ENCODE data around the gene EFNA5. TPM values are rescaled to one million over a fixed set of nuclear protein-coding genes. Genes with fewer than 3 reads are reported as not detected.

The EFNA5 gene
- total RNA-seq, 2 experiments from 2014 or later = not detected

DNA sequence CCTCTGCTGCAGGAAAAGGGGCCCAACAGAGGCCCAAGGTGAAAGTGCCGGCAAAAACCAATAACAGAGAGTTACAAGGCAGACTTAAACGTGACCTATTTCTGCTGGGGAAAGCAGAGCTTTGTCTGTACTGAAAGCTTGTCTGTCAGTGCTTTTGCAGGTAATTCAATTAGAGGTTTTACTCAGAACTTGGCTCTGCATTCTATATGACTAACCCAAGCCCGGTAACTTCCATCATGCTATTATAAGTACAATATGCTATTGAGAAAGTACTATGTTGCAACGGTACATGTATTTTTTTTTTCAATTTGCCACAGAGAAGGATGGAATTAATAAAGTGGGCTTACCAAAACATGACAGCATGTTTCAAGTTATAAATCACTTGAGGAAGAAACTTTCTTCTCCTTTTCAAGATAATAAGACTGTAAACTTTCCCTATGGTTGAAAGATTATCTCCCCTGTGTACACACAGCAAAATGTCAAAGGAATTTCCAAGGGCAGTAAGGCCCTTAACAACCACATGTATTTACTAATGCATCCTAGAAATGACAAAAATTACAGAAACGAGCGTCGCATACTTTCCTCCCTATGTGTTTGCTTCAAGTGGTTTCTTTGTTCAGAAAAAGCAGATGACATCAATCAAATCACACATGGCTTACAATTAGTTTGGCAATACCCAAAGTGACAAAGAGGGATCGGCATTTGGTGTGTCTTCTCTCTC is 282.4 kb downstream of the EFNA5 start:
- peaks cover 1% of the 10 kb centered on the region for H3K36me3 Mint-ChIP-seq
- POLR2A ChIA-PET = no interaction called here
- H3K27ac Mint-ChIP-seq = no peak overlapping the region
- no peaks in the 10 kb centered on the region for H3K9me3 Mint-ChIP-seq
- peaks cover 9% of the 10 kb centered on the region for H3K27me3 Mint-ChIP-seq
- H3K4me3 Mint-ChIP-seq = peak overlapping the region; percentile 32
- H3K4me1 Mint-ChIP-seq = peaks cover 18% of the 10 kb centered on the region
- DNase-seq = no peak
- peak; percentile 35 for ATAC-seq (ENCODE audit: low read depth)

DNA sequence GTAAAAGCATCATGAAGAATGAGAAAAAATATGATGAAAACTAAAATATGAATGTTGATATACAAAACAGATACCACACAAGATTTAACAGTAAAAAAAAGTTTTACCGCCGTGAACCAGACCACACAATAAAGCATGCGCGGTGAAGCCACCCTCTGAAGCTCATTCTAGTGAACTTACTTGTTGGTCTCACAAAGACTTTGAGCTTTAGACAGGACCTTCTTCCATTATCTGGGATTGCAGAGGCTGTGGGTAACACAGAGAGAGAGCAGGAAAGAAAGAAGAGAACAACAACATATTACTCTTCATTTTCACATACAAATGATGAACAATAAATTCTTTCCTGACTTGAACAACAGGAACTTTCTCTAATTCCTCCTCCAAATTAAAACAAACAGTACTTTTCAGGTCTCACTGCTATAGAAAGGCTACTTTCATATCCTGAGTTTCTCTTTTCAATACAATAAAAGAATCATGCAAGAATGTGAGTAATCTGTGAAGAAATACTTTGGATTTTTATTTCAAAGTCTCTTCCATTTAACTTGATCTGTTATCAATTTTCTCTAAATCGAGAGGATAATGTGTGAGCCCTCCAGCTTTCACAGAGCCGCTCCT is 283.1 kb downstream of the EFNA5 start:
- POLR2A ChIA-PET = no interaction called here
- Mint-ChIP-seq H3K27me3 (peaks cover 9% of the 10 kb centered on the region), H3K36me3 (peaks cover 1% of the 10 kb centered on the region), H3K27ac (no peak overlapping the region), H3K4me3 (no peak overlapping the region), H3K9me3 (no peaks in the 10 kb centered on the region), H3K4me1 (peaks cover 18% of the 10 kb centered on the region)
- DNase-seq = no peak
- ATAC-seq (ENCODE audit: low read depth) = no peak

DNA sequence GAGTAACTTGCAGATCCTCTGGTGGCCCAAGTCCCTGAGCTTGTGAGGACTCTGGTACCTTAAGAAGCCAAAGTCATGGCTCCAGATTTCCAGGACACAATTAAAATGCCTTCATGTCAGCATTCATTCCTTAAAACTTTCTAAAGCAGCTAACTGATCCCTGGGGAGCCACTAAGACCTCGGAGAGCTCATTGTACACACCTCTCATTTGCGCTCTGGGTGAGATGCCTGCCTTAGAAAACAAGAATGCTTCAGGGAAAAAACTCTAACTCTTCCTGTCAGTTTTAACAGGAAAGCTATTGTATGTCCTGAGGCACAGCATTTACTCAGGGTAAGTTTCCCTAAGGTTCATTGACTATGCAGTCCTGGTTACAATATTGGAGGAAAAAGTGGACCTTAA is 285.0 kb downstream of the EFNA5 start:
- DNase-seq (no peak), ATAC-seq (ENCODE audit: low read depth) (no peak)
- Mint-ChIP-seq H3K4me1 (peaks cover 18% of the 10 kb centered on the region), H3K36me3 (peaks cover 1% of the 10 kb centered on the region), H3K9me3 (no peaks in the 10 kb centered on the region), H3K27ac (no peak overlapping the region), H3K27me3 (peaks cover 9% of the 10 kb centered on the region), H3K4me3 (no peak overlapping the region)
- POLR2A ChIA-PET = no interaction called here

DNA sequence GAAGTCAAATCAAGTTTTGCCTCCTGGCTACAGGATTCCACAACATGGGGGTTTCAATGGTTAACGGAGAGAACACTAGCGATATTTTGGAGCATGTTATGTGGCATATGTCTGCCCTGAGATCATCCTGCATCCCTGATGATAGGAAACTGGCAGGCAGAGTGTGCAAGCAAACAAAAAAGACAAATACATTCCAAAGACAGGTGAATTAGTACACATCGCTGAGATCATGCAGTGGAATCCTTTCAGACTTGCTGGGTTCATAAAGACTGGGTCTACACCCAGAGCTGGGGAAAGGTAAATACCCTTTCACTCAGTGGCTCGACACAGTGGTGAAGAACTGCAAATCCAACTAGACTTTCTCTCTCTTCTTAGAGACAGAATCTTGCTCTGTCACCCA is 286.5 kb downstream of the EFNA5 start:
- DNase-seq (no peak), ATAC-seq (ENCODE audit: low read depth) (no peak)
- peaks cover 15% of the 10 kb centered on the region for H3K4me1 Mint-ChIP-seq
- no peak overlapping the region for H3K27ac Mint-ChIP-seq
- H3K9me3 Mint-ChIP-seq = no peaks in the 10 kb centered on the region
- H3K27me3 Mint-ChIP-seq = peaks cover 9% of the 10 kb centered on the region
- peaks cover 1% of the 10 kb centered on the region for H3K36me3 Mint-ChIP-seq
- POLR2A ChIA-PET = no interaction called here
- H3K4me3 Mint-ChIP-seq = no peak overlapping the region

DNA sequence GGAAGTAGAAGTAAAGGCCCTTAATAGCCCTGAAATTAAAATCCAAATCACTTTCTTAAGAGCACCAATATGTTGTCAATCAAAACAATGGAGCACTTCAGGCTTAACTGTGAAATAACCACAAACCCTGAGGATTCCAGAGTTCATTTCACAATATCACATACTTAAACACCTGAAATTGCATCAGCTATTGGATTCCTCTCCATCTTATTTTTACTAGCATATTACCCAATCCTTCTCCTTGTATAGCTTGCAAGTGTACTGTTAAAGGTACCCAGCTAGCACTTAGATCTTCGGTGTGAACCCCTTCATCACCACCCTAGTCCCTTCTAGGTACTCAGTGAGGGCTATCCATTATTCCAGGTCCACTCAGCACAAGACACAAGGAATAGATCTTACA is 287.3 kb downstream of the EFNA5 start:
- DNase-seq = no peak
- peaks cover 1% of the 10 kb centered on the region for H3K36me3 Mint-ChIP-seq
- POLR2A ChIA-PET = no interaction called here
- peaks cover 7% of the 10 kb centered on the region for H3K4me1 Mint-ChIP-seq
- ATAC-seq (ENCODE audit: low read depth) = no peak
- no peak overlapping the region for H3K27ac Mint-ChIP-seq
- peaks cover 9% of the 10 kb centered on the region for H3K27me3 Mint-ChIP-seq
- H3K9me3 Mint-ChIP-seq = no peaks in the 10 kb centered on the region
- no peak overlapping the region for H3K4me3 Mint-ChIP-seq

DNA sequence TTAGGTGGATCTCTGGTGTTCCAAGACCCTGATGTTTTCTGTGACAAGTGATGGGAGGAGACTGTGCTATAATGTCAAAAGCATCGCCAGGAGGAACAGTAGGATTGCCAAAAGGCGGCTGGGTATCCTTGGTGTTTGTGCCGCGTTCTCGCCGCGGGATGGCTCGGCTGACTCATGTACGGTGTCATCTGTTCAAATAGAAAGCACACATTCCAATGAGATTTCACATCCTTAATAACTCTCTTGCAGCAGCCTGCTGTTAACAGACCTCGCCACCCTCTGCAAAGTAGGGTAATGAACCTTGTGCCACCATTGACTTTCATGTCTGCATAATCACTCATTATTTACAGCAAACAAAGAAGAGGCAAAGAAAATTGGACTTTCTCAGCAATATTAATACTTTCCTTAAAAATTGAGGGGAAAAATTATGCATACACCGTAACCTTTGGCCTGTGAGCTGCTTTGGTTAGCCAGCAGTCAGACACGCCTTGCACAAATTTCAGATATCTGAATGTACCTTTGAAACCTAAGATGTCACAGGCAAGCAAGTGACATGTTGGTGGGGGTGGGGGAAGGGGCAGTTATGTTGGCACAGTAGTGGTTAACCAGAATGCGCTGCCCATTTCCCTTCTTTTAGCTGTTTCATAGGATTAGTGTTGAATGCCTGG is 289.4 kb downstream of the EFNA5 start:
- no peak overlapping the region for H3K27ac Mint-ChIP-seq
- POLR2A ChIA-PET = no interaction called here
- no peak for DNase-seq
- no peak overlapping the region for H3K4me3 Mint-ChIP-seq
- ATAC-seq (ENCODE audit: low read depth) = no peak
- no peaks in the 10 kb centered on the region for H3K36me3 Mint-ChIP-seq
- no peaks in the 10 kb centered on the region for H3K9me3 Mint-ChIP-seq
- peaks cover 9% of the 10 kb centered on the region for H3K27me3 Mint-ChIP-seq
- H3K4me1 Mint-ChIP-seq = no peaks in the 10 kb centered on the region

DNA sequence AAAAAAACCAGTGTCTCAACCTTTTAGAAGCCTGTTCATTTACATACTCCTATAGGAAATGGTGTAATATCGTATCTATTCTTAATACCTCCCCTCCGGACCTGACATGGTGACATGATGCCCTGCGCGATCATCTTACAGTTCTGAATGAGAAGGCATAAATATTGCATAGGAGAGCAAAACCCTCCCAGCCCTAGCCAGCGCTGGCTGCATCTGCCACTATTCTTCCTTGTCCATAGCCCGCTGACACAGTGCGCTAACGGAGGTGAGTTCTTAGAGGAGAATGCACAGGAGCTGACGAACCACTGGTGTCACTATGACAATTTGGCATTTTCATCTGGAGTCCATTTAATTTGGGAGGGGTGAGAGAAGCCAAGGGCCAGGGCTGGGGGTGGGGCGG is 290.1 kb downstream of the EFNA5 start:
- ATAC-seq (ENCODE audit: low read depth) = no peak
- no peaks in the 10 kb centered on the region for H3K4me1 Mint-ChIP-seq
- POLR2A ChIA-PET = no interaction called here
- no peaks in the 10 kb centered on the region for H3K9me3 Mint-ChIP-seq
- peaks cover 5% of the 10 kb centered on the region for H3K27me3 Mint-ChIP-seq
- no peak for DNase-seq
- H3K27ac Mint-ChIP-seq = no peak overlapping the region
- no peaks in the 10 kb centered on the region for H3K36me3 Mint-ChIP-seq
- no peak overlapping the region for H3K4me3 Mint-ChIP-seq

DNA sequence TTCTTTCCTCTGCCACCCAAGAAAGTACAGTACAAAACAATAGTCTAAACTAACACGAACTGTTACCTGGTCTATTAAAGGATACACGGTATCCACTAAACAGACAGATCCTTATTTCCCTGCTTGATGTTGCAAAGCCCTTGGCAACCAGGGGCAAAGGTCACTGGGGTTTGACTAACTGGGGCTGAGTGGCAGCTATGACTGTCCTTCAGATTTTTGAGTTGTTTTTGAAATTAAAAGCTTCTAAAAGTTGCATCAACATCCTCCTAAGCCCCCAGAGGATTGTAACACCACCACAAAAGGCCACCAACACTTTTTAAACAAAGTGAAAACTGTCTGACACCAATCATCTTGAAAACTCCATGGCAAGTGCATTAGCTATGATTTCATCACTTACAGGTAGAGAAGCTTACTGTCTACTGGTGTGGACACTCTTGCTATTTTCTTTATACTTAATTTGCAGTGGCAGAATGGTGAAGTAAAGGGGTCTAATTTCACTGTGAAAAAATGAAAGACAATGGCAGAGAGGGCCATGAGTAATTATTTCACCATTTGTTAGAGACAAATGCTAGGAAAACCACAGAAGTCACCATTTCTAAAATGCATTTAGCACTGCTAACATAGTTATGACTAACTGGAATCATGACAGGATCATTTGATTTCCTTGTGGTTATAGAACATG is 292.4 kb downstream of the EFNA5 start:
- H3K27ac Mint-ChIP-seq = no peak overlapping the region
- POLR2A ChIA-PET = no interaction called here
- H3K27me3 Mint-ChIP-seq = no peaks in the 10 kb centered on the region
- no peak overlapping the region for H3K4me3 Mint-ChIP-seq
- ATAC-seq (ENCODE audit: low read depth) (no peak), DNase-seq (no peak)
- no peaks in the 10 kb centered on the region for H3K36me3 Mint-ChIP-seq
- H3K4me1 Mint-ChIP-seq = no peaks in the 10 kb centered on the region
- H3K9me3 Mint-ChIP-seq = no peaks in the 10 kb centered on the region

DNA sequence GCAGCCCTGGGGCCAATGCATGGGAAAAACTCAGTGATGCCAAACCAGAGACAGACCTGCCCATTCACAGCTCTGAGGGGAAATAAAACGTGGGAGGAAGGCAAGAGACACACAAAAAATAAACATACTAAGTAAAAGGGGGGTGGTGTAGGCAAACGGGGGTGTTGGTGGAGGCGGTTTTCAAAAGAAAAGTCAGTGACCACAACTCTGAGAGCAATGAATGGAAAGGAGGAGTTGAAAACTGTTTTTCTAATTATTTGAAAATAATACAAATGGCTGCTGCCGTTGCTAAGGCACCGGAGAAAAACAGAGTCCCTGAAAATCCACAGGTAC is 293.5 kb downstream of the EFNA5 start:
- DNase-seq = no peak
- Mint-ChIP-seq H3K36me3 (no peaks in the 10 kb centered on the region), H3K27ac (no peak overlapping the region), H3K9me3 (no peaks in the 10 kb centered on the region), H3K27me3 (no peaks in the 10 kb centered on the region), H3K4me1 (no peaks in the 10 kb centered on the region), H3K4me3 (no peak overlapping the region)
- no peak for ATAC-seq (ENCODE audit: low read depth)
- POLR2A ChIA-PET = no interaction called here

DNA sequence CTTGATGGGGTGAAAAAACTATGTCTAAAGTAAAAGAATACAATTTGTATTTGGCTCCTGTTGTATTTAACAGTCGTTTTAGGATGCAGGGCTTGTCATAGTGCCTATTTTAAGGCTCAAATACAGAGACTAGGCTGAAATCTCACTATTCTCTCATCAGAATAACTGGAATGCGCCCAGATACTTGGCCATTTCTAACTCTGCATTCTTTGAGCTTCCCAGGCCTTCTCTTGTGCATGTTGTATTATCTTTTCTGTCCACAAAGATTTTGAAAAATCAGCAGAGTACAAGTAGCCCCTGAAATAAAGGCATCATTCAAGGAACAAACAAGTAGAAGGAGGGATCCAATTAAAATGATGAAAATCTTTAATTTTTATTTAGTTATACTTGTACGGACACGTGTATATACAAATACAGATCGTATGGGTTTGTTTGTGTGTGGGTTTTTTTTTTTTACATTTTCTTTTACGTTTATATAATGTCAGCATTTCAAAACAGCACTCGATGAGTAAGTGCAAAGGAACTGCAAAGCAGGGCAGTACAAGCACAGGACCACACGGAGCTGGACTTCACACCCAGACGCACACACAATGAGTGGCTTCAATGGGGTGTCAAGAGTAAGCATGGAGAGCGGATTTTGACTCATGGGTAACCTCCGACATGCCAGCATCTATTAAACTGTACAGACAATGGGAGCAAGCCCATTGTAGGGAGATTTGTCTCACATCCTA is 294.0 kb downstream of the EFNA5 start:
- H3K4me3 Mint-ChIP-seq = no peak overlapping the region
- H3K4me1 Mint-ChIP-seq = no peaks in the 10 kb centered on the region
- ATAC-seq (ENCODE audit: low read depth) = no peak
- H3K9me3 Mint-ChIP-seq = no peaks in the 10 kb centered on the region
- H3K27ac Mint-ChIP-seq = no peak overlapping the region
- POLR2A ChIA-PET = no interaction called here
- H3K36me3 Mint-ChIP-seq = no peaks in the 10 kb centered on the region
- H3K27me3 Mint-ChIP-seq = no peaks in the 10 kb centered on the region
- no peak for DNase-seq

DNA sequence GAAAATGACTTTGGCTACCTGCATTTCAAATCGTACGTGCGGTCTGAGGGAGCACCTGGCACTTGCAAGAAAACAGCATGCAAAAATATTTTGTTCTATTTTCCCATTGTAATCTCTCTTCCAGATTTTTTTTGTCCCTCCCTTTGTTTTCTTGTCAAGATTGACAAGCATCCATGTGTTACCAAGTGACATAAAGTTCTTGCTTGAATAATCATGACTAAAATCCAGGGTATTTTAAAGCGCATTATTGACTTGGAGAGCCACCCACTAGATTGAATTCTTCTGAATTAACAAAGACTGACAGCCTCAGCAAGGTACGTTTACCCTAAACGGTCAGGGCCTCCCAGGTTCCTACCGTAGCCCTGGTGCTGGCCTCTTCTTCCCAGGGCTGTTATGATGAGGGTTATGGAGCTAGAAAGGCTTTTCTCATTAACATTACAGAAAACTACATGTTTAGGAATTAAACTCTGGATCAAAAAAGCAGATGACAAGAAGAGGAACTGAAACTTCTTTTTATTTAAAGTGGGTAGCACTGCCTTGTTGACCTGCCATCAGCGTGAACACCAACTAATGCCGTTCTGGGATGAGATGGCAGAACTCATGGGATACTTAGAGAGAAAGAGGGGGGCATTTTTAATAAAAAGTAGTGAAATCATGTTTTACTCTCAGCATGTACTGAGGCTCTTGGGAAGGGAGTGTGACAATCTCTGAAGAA is 297.0 kb downstream of the EFNA5 start:
- Mint-ChIP-seq H3K4me3 (no peak overlapping the region), H3K9me3 (no peaks in the 10 kb centered on the region), H3K4me1 (no peaks in the 10 kb centered on the region), H3K27me3 (no peaks in the 10 kb centered on the region), H3K27ac (no peak overlapping the region), H3K36me3 (no peaks in the 10 kb centered on the region)
- POLR2A ChIA-PET = no interaction called here
- ATAC-seq (ENCODE audit: low read depth) = no peak
- no peak for DNase-seq

DNA sequence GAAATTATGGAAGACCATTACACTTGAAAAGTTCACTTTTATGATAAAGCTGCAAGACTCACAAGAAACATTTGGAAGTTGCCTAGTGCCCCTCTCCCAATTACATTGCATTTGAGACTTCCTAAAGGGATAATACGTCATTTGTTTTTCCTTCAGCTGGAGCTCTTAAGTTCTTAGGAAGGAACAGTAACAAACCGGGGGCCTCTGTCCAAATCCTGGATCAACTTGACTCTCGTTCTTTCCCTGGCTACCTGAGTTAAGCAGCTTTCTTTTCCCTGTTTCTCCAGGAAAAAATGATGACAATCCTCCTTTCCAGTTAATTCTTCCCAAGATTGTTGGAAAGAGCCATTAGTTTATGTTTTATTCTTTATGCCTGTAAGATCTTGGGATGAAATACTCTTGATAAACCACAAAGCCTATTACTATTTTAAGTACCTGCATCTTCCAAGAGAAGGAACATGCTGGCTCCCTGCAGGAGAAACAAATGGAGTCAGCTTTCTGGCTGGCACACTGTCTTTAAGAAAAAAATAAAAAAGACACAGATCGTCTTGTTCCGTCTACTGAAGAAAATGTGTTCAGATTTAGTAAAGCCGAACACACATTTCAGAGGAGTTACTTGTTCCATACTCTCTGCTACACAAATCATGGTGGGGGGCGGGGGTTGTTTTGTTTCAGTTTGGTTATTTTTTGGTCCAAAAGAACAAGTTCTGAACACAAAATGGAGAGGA is 297.9 kb downstream of the EFNA5 start:
- H3K36me3 Mint-ChIP-seq = no peaks in the 10 kb centered on the region
- H3K4me1 Mint-ChIP-seq = no peaks in the 10 kb centered on the region
- POLR2A ChIA-PET = no interaction called here
- no peak overlapping the region for H3K27ac Mint-ChIP-seq
- no peak overlapping the region for H3K4me3 Mint-ChIP-seq
- H3K9me3 Mint-ChIP-seq = no peaks in the 10 kb centered on the region
- DNase-seq (no peak), ATAC-seq (ENCODE audit: low read depth) (no peak)
- no peaks in the 10 kb centered on the region for H3K27me3 Mint-ChIP-seq
